HG02798 (cell line): ENCODE data around the gene PRSS36.
"Not testable (repeated sequence)": the region's sequence is repeated elsewhere in the genome, so short reads cannot be mapped to it uniquely, and the experiment has no call there.

ENCODE experiments used
- ATAC-seq: cut with Tn5 transposase; IDR thresholded peaks from one replicate; pipeline ENCODE4 v1.9.1; 2021; ENCODE audit warnings: mild to moderate bottlenecking; ENCODE audit not compliant: unreplicated experiment, poor library complexity

The PRSS36 gene

DNA sequence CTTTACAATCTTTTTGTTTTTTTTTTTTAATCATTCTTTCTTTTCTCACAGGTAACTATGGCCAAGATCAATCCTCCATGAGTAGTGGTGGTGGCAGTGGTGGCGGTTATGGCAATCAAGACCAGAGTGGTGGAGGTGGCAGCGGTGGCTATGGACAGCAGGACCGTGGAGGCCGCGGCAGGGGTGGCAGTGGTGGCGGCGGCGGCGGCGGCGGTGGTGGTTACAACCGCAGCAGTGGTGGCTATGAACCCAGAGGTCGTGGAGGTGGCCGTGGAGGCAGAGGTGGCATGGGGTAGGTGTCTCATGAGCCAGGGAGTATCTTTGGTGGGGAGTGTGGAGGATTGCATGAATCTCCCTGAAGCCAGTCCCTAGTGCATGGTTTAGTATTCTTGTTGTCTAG is 35.0 kb upstream of the PRSS36 start:
- no peak for ATAC-seq

DNA sequence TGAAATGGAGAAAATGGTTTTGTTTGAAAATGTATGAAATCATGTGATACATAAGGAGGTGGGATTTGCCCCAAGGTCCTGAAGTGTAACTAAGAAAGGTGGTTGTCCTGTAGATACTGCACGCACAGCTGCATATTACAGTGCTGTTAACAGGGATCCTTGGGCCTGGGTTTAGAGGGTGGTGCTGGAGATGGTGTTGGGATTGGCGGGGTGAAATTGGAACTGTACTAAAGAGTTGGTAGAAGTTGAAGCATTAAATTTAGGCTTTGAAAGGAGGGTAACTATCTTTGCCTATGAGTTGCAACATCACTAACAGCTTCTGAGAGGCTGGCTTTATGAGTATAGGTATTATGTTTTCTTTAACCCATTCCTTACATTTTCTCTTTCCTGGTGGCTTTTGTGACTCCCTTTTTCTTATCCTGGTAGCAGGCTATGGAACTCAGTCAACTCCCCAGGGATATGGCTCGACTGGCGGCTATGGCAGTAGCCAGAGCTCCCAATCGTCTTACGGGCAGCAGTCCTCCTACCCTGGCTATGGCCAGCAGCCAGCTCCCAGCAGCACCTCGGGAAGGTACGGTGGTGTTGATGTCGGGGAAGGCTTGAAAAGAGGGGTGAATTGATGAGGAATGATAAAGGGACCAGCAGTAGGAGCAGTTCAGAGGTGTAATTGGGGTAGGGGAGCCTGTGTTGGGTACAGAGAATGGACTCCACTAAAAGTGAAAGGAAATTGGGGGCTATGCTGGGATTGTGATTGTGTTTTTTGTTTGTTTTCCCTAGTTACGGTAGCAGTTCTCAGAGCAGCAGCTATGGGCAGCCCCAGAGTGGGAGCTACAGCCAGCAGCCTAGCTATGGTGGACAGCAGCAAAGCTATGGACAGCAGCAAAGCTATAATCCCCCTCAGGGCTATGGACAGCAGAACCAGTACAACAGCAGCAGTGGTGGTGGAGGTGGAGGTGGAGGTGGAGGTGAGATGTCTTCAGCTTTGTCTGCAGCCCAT is 33.9 kb upstream of the PRSS36 start:
- no peak for ATAC-seq

GRCh38 chr16:31182391-31182790 is 32.5 kb upstream of the PRSS36 start:
- ATAC-seq: no peak

DNA sequence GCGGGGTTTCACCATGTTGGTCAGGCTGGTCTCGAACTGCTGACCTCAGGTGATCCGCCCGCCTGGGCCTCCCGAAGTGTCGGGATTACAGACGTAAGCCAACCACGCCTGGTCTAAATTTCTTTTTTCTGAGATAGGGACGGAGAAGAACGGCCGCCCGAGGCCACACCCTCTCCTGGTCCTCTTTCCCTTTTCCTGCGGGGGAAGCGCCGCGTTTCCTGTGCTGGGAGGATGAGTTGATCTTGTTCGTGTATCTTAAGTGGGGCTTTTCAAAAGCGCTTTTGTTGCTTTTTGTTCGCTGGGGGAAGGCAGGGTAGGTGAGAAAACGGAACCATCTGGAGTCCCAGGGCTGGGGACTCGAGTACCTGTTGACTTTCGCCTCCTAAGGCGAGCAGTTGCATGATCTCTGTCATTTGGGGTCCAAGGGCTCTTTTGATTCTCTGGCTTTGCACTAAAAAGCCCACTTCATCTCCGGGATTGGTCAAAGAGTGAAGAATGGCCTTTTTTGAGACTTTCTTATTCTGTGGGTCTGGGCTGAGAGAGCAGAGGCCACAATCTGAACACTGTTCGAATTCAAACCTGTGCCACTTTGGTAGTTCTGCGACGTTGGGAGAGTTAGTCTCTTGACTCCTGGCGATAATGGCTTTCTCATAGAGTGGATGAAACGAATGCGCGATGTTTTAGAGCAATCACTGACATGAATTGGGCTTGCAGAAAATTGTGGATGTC is 31.4 kb upstream of the PRSS36 start:
- no peak for ATAC-seq

DNA sequence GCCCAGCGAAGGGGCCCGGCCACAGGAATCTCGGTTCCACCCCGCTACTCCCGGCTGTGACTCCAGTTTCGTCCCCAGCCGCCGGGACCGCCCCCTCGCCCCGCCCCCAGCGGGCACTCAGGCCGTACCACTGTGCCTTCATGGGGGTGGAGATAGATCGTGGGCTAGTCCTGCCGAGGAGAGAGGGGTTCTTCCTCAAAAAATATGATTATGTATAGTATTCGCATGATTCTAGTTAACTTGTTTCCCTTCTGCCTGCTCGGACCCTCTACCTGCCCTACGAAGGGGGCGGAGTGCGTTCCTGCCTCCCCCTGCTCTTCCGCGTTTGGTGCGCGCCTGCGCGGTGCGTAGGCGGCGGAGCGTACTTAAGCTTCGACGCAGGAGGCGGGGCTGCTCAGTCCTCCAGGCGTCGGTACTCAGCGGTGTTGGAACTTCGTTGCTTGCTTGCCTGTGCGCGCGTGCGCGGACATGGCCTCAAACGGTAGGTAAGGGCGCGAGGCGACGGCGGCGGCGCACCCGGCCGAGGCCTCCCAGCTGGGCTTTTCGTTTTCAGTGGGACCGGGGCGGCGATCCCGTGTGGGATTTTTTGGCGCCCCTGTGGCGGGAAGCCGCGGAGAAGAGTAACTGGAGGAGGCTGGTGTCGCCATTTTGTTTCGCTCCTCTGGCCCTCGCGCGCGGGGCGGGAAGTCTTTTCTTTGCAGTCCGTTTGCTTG is 30.0 kb upstream of the PRSS36 start, which contains the start of gene FUS:
TSS of gene FUS (plus strand) at position 393 of the 713 bp plus-strand sequence. CDS start at position 469, 76 bp downstream.
- ATAC-seq: peak; percentile 73

DNA sequence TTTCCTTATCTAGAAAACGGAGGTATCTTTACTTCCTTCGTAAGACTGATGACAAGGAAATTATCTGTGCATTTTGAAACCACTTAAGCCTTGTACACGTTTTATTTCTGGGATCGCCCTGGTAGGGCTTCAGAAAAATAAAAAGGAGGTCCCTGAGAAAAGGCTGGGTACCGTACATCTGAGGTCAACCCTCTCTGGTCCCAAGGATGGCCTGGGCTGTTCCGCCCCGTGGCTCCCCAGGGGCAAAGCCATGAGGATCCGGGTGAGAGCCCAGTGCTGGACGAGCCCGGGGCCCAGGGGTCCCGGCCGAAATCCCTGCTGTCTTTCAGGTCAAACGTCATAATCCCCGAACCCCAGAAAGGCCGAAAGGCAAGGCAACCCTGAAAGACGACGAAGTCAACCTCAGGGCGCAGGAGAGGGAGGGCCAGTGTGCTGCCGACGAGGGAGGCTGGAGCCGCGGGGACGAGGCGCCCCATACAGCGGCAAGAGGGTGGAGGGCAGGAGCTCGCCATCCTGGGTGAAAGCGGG is 29.4 kb upstream of the PRSS36 start:
- ATAC-seq: no peak

- ATAC-seq: no peak
These were observed 27.3 kb upstream of the PRSS36 start for GRCh38 chr16:31177136-31177535.

DNA sequence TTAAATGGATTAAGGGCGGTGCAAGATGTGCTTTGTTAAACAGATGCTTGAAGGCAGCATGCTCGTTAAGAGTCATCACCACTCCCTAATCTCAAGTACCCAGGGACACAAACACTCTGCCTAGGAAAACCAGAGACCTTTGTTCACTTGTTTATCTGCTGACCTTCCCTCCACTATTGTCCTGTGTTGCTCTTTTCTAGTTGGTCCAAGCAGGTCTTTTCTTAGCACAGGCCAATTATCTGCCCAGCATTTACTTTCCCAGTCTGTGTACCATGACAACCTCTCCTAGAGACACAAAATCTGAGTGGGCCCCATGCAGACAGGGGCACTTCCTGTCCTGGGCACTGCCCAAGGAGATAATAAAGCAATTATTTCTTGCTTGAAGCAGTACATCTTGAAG is 20.2 kb upstream of the PRSS36 start:
- ATAC-seq: not testable (repeated sequence)

- ATAC-seq: no peak
These were observed 19.0 kb upstream of the PRSS36 start for GRCh38 chr16:31168848-31169247.

DNA sequence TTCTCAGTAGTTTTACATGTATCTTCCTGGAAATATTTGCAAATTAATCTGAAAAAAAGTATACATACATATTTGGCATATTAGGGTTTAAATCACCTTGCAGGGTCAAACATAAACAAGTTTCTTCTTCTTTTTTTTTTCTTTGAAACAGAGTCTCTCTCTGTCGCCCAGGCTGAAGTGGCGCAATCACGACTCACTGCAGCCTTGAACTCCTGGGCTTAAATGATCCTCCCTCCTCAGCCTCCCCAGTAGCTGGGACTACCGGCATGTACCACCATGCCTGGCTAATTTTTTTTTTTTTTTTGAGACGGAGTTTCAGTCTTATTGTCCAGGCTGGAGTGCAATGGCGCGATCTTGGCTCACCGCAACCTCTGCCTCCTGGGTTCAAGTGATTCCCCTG is 17.4 kb upstream of the PRSS36 start:
- no peak for ATAC-seq

DNA sequence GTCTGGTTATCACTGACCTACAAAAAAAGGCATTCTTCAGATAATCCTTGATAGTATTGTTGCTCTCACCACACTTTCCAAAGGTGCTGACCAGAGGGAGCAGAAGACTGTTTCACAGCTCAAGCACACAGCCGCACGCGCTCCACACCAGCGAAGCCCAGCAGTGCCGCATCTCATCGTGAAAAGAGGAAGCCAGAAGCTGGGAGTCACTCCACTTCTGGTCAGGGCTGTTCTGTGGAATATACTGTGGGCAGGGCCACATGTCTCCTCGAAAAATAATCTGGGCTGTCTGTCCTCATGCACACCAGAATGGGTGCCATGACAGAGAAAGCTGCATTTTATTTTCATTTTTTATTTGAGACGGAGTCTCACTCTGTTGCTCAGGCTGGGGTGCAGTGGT is 7.3 kb upstream of the PRSS36 start:
- no peak for ATAC-seq

- ATAC-seq: not testable (repeated sequence)
These were observed 1.1 kb upstream of the PRSS36 start for GRCh38 chr16:31150976-31151375.

DNA sequence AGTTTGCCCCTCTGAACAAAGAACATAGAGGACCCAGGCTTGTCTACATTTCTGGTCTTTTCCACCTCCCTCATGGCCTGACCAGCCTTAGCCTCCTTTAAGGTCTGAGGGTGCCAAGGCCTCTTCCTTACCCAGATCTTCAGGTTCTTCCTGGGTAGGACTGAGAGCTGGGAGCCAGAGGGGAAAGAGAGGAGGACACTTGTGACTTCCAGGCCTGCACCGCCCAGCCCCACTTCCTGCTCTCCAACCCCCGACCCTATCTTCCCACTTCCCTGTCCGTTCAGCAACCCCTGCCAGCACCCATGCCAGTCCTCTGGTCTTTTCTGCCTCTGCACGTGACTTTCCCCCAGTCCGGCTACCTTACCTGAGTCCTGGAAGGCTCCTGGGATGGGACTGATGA is 534 bp downstream of the PRSS36 start:
- ATAC-seq: no peak

DNA sequence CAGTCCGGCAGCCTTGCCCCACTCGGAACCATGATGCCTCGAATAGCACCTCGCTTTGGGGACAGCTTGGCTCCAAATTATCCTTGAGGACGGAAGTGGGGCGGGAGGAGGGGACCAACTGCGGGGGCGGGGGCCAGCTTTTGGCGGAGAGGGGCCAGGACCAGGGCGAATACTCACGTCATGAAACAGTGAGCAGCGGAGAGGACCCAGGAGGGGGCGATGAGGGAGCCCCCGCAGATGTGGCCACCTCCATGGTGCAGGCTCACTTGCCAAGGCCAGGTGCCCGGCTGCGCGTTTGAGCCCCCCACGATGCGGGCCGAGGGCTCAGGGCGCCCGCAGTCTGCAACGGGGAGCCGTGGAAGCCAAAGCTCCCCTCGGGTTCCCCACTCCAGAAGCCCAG is 970 bp downstream of the PRSS36 start:
- no peak for ATAC-seq

DNA sequence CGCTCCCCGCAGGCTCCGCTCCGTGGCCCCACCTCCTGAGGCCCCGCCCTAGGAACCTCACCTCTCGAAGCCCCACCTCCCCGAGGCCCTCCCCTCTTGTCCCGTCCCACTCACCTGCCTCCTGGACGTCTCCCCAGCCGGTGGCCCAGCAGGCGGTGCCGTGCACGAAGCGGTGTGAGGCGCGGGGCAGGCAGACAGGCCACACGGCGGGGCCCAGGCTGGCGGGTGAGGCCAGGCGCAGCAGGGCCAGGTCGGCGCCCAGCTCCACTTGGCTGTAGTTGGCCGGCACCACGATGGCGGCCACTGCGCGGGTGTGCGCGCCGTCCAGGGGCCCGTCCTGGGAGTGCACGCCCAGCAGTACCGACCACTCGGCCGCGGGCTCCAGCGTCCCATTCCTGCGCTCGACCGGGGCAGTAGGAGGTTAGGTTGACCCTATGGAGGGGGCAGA is 1.6 kb downstream of the PRSS36 start:
- ATAC-seq: no peak

DNA sequence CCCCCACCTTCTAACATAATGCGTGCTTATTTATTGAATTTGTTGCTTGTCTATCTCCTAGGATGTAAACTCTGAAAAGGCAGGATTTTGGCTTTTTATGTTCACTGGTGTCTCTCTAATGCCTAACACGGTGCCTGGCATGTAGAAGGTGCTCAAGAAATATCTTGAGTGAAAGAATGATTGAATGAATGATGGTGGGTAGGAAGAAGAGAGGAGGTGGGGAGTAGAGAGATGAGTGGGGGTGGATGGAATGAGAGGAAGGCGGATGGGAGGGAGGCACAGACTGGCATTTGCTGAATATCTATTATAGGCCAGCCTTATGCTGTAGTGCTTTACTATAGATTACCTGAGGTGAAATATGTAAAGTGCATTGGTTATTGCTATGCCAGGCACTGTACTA is 2.3 kb downstream of the PRSS36 start:
- no peak for ATAC-seq

GRCh38 chr16:31145398-31145990 is 4.4 kb downstream of the PRSS36 start:
- ATAC-seq: no peak

- not testable (repeated sequence) for ATAC-seq
These were observed 5.4 kb downstream of the PRSS36 start for GRCh38 chr16:31144418-31144817.

DNA sequence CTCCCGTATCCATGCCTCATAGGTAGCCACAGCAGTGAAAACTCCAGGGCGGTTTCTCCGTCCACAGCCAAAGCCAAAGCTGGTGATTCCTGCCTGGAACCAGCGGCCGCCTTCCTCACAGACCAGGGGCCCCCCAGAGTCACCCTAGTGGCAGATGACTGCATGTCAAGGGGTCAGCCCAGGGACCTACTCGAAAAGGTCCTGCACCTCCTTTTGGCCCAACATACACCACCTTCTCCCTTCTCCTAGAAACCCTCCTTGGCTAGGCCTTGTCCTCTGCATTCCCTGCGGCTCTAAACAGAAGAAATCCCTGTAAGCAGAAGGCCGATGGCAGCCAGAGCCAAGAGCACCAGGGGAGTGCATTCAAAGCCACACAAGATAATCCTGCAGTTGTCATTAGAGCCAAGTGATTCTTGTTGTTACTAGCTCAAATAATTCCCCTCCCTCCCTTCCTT is 6.1 kb downstream of the PRSS36 start:
- ATAC-seq: no peak
